Activated T-cell treated with anti-CD3 and anti-CD28 coated beads, Interleukin-2, amount 50 U/mL, for 24 hours (primary cell): ENCODE results near the gene GAREM1.
A peak's percentile ranks its signal among the peaks of the same experiment; 100 is the strongest.
"Not testable (repeated sequence)": the region's sequence is repeated elsewhere in the genome, so short reads cannot be mapped to it uniquely, and the experiment has no call there.

ENCODE experiments used
- DNase-seq: peaks from one replicate; pipeline ENCODE4 v3.0.0-alpha.2; 2020
- H3K27ac Mint-ChIP-seq: 2 replicates; pipeline ENCODE4 v1.8.0; 2020; ENCODE audit warnings: mild to moderate bottlenecking, mixed read lengths
- H3K27me3 Mint-ChIP-seq: 2 replicates; pipeline ENCODE4 v1.8.0; 2020; ENCODE audit warnings: mixed read lengths
- H3K36me3 Mint-ChIP-seq: 2 replicates; pipeline ENCODE4 v1.8.0; 2020; ENCODE audit warnings: low read depth, mixed read lengths
- H3K4me1 Mint-ChIP-seq: 2 replicates; pipeline ENCODE4 v1.8.0; 2020; ENCODE audit warnings: low read depth, mixed read lengths
- H3K4me3 Mint-ChIP-seq: 2 replicates; pipeline ENCODE4 v1.8.0; 2020; ENCODE audit warnings: mild to moderate bottlenecking, moderate library complexity, mixed read lengths
- H3K9me3 Mint-ChIP-seq: 2 replicates; pipeline ENCODE4 v1.8.0; 2020; ENCODE audit warnings: mixed read lengths

Gene GAREM1

GRCh38 chr18:32470714-32471633 lies at the start of gene GAREM1:
TSS of gene GAREM1 (minus strand) at chr18:32470882. CDS start at chr18:32470428, 454 bp downstream.
- peaks cover 30% of the 10 kb centered on the region for H3K4me1 Mint-ChIP-seq
- H3K27me3 Mint-ChIP-seq, result peaks cover 59% of the 10 kb centered on the region
- no peaks in the 10 kb centered on the region for H3K36me3 Mint-ChIP-seq
- DNase-seq, result peak; percentile 80
- H3K4me3 Mint-ChIP-seq, result peak within 1 kb of the TSS; percentile 67
- H3K27ac Mint-ChIP-seq, result no peak within 1 kb of the TSS
- no peaks in the 10 kb centered on the region for H3K9me3 Mint-ChIP-seq

- Mint-ChIP-seq H3K9me3 (no peaks in the 10 kb centered on the region), H3K4me3 (no peak overlapping the region), H3K27me3 (peaks cover 15% of the 10 kb centered on the region), H3K27ac (no peak overlapping the region), H3K4me1 (peaks cover 8% of the 10 kb centered on the region), H3K36me3 (no peaks in the 10 kb centered on the region)
- no peak for DNase-seq
Measured at GRCh38 chr18:32511147-32511546, 40.5 kb upstream of the GAREM1 start.

- no peaks in the 10 kb centered on the region for H3K36me3 Mint-ChIP-seq
- H3K9me3 Mint-ChIP-seq, result no peaks in the 10 kb centered on the region
- peaks cover 15% of the 10 kb centered on the region for H3K27me3 Mint-ChIP-seq
- no peak overlapping the region for H3K27ac Mint-ChIP-seq
- no peak for DNase-seq
- no peak overlapping the region for H3K4me3 Mint-ChIP-seq
- peaks cover 8% of the 10 kb centered on the region for H3K4me1 Mint-ChIP-seq
Measured at GRCh38 chr18:32509111-32509510, 38.4 kb upstream of the GAREM1 start.

- H3K36me3 Mint-ChIP-seq, result no peaks in the 10 kb centered on the region
- H3K9me3 Mint-ChIP-seq, result no peaks in the 10 kb centered on the region
- no peak overlapping the region for H3K27ac Mint-ChIP-seq
- peaks cover 14% of the 10 kb centered on the region for H3K27me3 Mint-ChIP-seq
- peaks cover 8% of the 10 kb centered on the region for H3K4me1 Mint-ChIP-seq
- no peak overlapping the region for H3K4me3 Mint-ChIP-seq
- DNase-seq, result no peak
Measured at GRCh38 chr18:32507093-32507492, 36.4 kb upstream of the GAREM1 start.

- H3K9me3 Mint-ChIP-seq, result no peaks in the 10 kb centered on the region
- no peaks in the 10 kb centered on the region for H3K4me1 Mint-ChIP-seq
- no peak for DNase-seq
Measured at GRCh38 chr18:32502014-32502413, 31.3 kb upstream of the GAREM1 start.

GRCh38 chr18:32501242-32501641 lies 30.6 kb upstream of the GAREM1 start:
- not testable (repeated sequence) for H3K36me3 Mint-ChIP-seq, DNase-seq, H3K4me3 Mint-ChIP-seq, H3K4me1 Mint-ChIP-seq, H3K9me3 Mint-ChIP-seq, H3K27ac Mint-ChIP-seq
- H3K27me3 Mint-ChIP-seq, result peaks cover 47% of the 10 kb centered on the region

More at GRCh38 chr18:32502014-32502413, 31.3 kb upstream of the GAREM1 start:
- Mint-ChIP-seq H3K4me3 (no peak overlapping the region), H3K36me3 (no peaks in the 10 kb centered on the region), H3K27me3 (peaks cover 45% of the 10 kb centered on the region), H3K27ac (no peak overlapping the region)

GRCh38 chr18:32483002-32483401 lies 12.3 kb upstream of the GAREM1 start:
- no peaks in the 10 kb centered on the region for H3K9me3 Mint-ChIP-seq
- H3K27ac Mint-ChIP-seq, result no peak overlapping the region
- no peak for DNase-seq

GRCh38 chr18:32482117-32482516 lies 11.4 kb upstream of the GAREM1 start:
- H3K4me1 Mint-ChIP-seq, result no peaks in the 10 kb centered on the region
- peaks cover 43% of the 10 kb centered on the region for H3K27me3 Mint-ChIP-seq
- no peak overlapping the region for H3K4me3 Mint-ChIP-seq
- H3K9me3 Mint-ChIP-seq, result no peaks in the 10 kb centered on the region
- DNase-seq, result no peak
- no peak overlapping the region for H3K27ac Mint-ChIP-seq
- no peaks in the 10 kb centered on the region for H3K36me3 Mint-ChIP-seq

More at GRCh38 chr18:32483002-32483401, 12.3 kb upstream of the GAREM1 start:
- no peak overlapping the region for H3K4me3 Mint-ChIP-seq
- peaks cover 43% of the 10 kb centered on the region for H3K27me3 Mint-ChIP-seq
- H3K4me1 Mint-ChIP-seq, result no peaks in the 10 kb centered on the region
- H3K36me3 Mint-ChIP-seq, result no peaks in the 10 kb centered on the region

- Mint-ChIP-seq H3K4me1 (no peaks in the 10 kb centered on the region), H3K4me3 (no peak overlapping the region), H3K36me3 (no peaks in the 10 kb centered on the region), H3K9me3 (no peaks in the 10 kb centered on the region), H3K27ac (no peak overlapping the region), H3K27me3 (peaks cover 38% of the 10 kb centered on the region)
- no peak for DNase-seq
Measured at GRCh38 chr18:32480581-32480980, 9.9 kb upstream of the GAREM1 start.

GRCh38 chr18:32478807-32479206 lies 8.1 kb upstream of the GAREM1 start:
- no peaks in the 10 kb centered on the region for H3K36me3 Mint-ChIP-seq
- H3K4me3 Mint-ChIP-seq, result no peak overlapping the region
- H3K9me3 Mint-ChIP-seq, result no peaks in the 10 kb centered on the region
- peaks cover 27% of the 10 kb centered on the region for H3K27me3 Mint-ChIP-seq
- no peak for DNase-seq
- no peak overlapping the region for H3K27ac Mint-ChIP-seq
- H3K4me1 Mint-ChIP-seq, result no peaks in the 10 kb centered on the region

GRCh38 chr18:32478317-32478716 lies 7.6 kb upstream of the GAREM1 start:
- no peak for DNase-seq
- H3K36me3 Mint-ChIP-seq, result no peaks in the 10 kb centered on the region
- peaks cover 24% of the 10 kb centered on the region for H3K27me3 Mint-ChIP-seq
- H3K4me3 Mint-ChIP-seq, result no peak overlapping the region
- no peaks in the 10 kb centered on the region for H3K4me1 Mint-ChIP-seq
- no peak overlapping the region for H3K27ac Mint-ChIP-seq
- H3K9me3 Mint-ChIP-seq, result no peaks in the 10 kb centered on the region

- Mint-ChIP-seq H3K4me3 (no peak overlapping the region), H3K27me3 (peaks cover 34% of the 10 kb centered on the region), H3K36me3 (no peaks in the 10 kb centered on the region), H3K4me1 (peaks cover 8% of the 10 kb centered on the region), H3K9me3 (no peaks in the 10 kb centered on the region), H3K27ac (no peak overlapping the region)
- DNase-seq, result no peak
Measured at GRCh38 chr18:32476106-32476505, 5.4 kb upstream of the GAREM1 start.

GRCh38 chr18:32475069-32475468 lies 4.4 kb upstream of the GAREM1 start:
- DNase-seq, H3K36me3 Mint-ChIP-seq, H3K9me3 Mint-ChIP-seq, H3K27ac Mint-ChIP-seq, H3K4me3 Mint-ChIP-seq: not testable (repeated sequence)
- Mint-ChIP-seq H3K4me1 (peaks cover 11% of the 10 kb centered on the region), H3K27me3 (peaks cover 36% of the 10 kb centered on the region)

GRCh38 chr18:32473325-32473724 lies 2.6 kb upstream of the GAREM1 start:
- Mint-ChIP-seq H3K27me3 (peaks cover 45% of the 10 kb centered on the region), H3K4me3 (no peak overlapping the region), H3K27ac (no peak overlapping the region), H3K36me3 (no peaks in the 10 kb centered on the region), H3K4me1 (peaks cover 26% of the 10 kb centered on the region), H3K9me3 (no peaks in the 10 kb centered on the region)
- no peak for DNase-seq

- H3K36me3 Mint-ChIP-seq, result no peaks in the 10 kb centered on the region
- DNase-seq, result no peak
- H3K27ac Mint-ChIP-seq, result no peak overlapping the region
- H3K9me3 Mint-ChIP-seq, result no peaks in the 10 kb centered on the region
- peaks cover 50% of the 10 kb centered on the region for H3K27me3 Mint-ChIP-seq
- H3K4me1 Mint-ChIP-seq, result peaks cover 30% of the 10 kb centered on the region
- H3K4me3 Mint-ChIP-seq, result no peak overlapping the region
Measured at GRCh38 chr18:32472841-32473240, 2.2 kb upstream of the GAREM1 start.
